WTC11 (cell line): Measurements from ENCODE around the gene MRPS10. TPM values are rescaled to one million over a fixed set of nuclear protein-coding genes. Genes with fewer than 3 reads are reported as not detected.

Source experiments
- CREM ChIP-seq: sonication (generic); formaldehyde crosslinking; IDR thresholded peaks from 2 replicates; pipeline ENCODE4 v1.8.1; 2022; ENCODE audit warnings: mild to moderate bottlenecking, missing genetic modification reagents, moderate library complexity
- FOXK1 ChIP-seq: sonication (generic); formaldehyde crosslinking; IDR thresholded peaks from 2 replicates; pipeline ENCODE4 v1.8.0; 2022; ENCODE audit warnings: mild to moderate bottlenecking, moderate library complexity, missing genetic modification reagents
- GABPB1 ChIP-seq: sonication (generic); formaldehyde crosslinking; IDR thresholded peaks from 2 replicates; pipeline ENCODE4 v1.8.1; 2023; ENCODE audit warnings: mild to moderate bottlenecking, missing genetic modification reagents
- GRHL2 ChIP-seq: fragments of 250-450 bp; sonication (Bioruptor Pico); IDR thresholded peaks from 2 replicates; pipeline ENCODE4 v1.8.0; 2022; ENCODE audit warnings: mild to moderate bottlenecking, moderate library complexity; ENCODE audit not compliant: insufficient replicate concordance, severe bottlenecking
- GTF2I ChIP-seq: fragments of 250-450 bp; sonication (Bioruptor Pico); conservative IDR thresholded peaks from 2 replicates; pipeline ENCODE4 v1.4.0; 2021; ENCODE audit warnings: mild to moderate bottlenecking
- KAT7 ChIP-seq: sonication (generic); formaldehyde crosslinking; IDR thresholded peaks from 2 replicates; pipeline ENCODE4 v1.8.1; 2023; ENCODE audit warnings: missing genetic modification reagents, mild to moderate bottlenecking, borderline replicate concordance
- RORB ChIP-seq: fragments of 250-450 bp; sonication (Bioruptor Pico); IDR thresholded peaks from 2 replicates; pipeline ENCODE4 v1.9.0; 2021; ENCODE audit warnings: mild to moderate bottlenecking
- SP1 ChIP-seq: sonication (generic); formaldehyde crosslinking; conservative IDR thresholded peaks from 2 replicates; pipeline ENCODE4 v1.8.1; 2022; ENCODE audit warnings: missing genetic modification reagents
- TEAD1 ChIP-seq: sonication (generic); formaldehyde crosslinking; IDR thresholded peaks from 2 replicates; pipeline ENCODE4 v1.8.0; 2022; ENCODE audit warnings: mild to moderate bottlenecking, missing genetic modification reagents
- ZNF423 ChIP-seq: fragments of 250-450 bp; sonication (Bioruptor Pico); IDR thresholded peaks from 2 replicates; pipeline ENCODE4 v2.1.2; 2022; ENCODE audit warnings: mild to moderate bottlenecking, moderate library complexity
- total RNA-seq: library from RNA; stranded (reverse); gene quantifications from 3 replicates; pipeline ENCODE4 v1.2.3, GENCODE V29; 2021
- TF ChIP-seq, protein P1 (sequence below): sonication (generic); formaldehyde crosslinking; IDR thresholded peaks from 2 replicates; pipeline ENCODE4 v1.8.0; 2022; ENCODE audit warnings: mild to moderate bottlenecking, missing genetic modification reagents
- TF ChIP-seq, protein P2 (sequence below): sonication (generic); formaldehyde crosslinking; IDR thresholded peaks from 2 replicates; pipeline ENCODE4 v1.8.1; 2023; ENCODE audit warnings: mild to moderate bottlenecking, missing genetic modification reagents, moderate library complexity
- TF ChIP-seq, protein P3 (sequence below): sonication (generic); formaldehyde crosslinking; IDR thresholded peaks from 2 replicates; pipeline ENCODE4 v1.8.0; 2023; ENCODE audit warnings: missing genetic modification reagents
- TF ChIP-seq, protein P4 (sequence below): sonication (generic); formaldehyde crosslinking; IDR thresholded peaks from 2 replicates; pipeline ENCODE4 v1.8.0; 2023; ENCODE audit warnings: missing genetic modification reagents, mild to moderate bottlenecking, borderline replicate concordance
- TF ChIP-seq, protein P5 (sequence below): sonication (generic); formaldehyde crosslinking; IDR thresholded peaks from 2 replicates; pipeline ENCODE4 v1.8.1; 2022; ENCODE audit warnings: low read depth, mild to moderate bottlenecking, moderate library complexity, missing genetic modification reagents, borderline replicate concordance
- TF ChIP-seq, protein P6 (sequence below): fragments of 250-450 bp; sonication (Bioruptor Pico); IDR thresholded peaks from 2 replicates; pipeline ENCODE4 v1.9.0; 2021; ENCODE audit warnings: mild to moderate bottlenecking
- TF ChIP-seq, protein P7 (sequence below): sonication (generic); formaldehyde crosslinking; IDR thresholded peaks from 2 replicates; pipeline ENCODE4 v1.8.0; 2022; ENCODE audit warnings: missing genetic modification reagents

Gene MRPS10
- total RNA-seq, 1 experiment from 2014 or later, result 31.3 TPM

DNA sequence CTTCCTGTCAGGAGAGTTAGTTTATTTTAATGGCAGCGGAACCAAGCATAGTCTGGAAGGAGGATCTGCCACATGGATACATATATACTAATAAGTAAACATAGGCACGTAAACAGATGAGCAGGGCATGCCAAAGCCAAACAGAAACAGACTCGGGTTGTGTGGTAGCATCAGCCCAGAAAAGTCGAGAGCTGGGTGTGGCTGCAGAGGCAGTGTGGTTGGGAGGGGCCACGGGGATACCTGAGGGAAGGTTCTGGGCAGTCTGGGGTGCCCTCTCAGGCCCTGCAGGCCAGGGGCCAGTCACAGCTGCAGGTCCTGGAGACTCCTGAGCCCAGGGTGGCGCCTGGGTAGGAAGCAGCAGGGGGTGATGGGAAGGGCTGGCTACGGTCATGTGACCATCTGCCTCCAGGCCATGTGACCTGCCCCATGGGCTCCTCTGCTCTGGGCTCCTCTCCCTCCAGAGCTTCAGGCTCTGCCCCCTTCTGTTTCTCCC is 42.8 kb upstream of the MRPS10 start (continued):
- TF ChIP-seq, protein P1, sequence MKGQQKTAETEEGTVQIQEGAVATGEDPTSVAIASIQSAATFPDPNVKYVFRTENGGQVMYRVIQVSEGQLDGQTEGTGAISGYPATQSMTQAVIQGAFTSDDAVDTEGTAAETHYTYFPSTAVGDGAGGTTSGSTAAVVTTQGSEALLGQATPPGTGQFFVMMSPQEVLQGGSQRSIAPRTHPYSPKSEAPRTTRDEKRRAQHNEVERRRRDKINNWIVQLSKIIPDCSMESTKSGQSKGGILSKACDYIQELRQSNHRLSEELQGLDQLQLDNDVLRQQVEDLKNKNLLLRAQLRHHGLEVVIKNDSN (CRISPR knock-in tag), result peak; percentile 97
- TF ChIP-seq GABPB1 (no peak), FOXK1 (CRISPR knock-in tag) (no peak), SP1 (0 out of 2 replicates have a peak, but pooled peaks have one; percentile 38), ZNF423 (CRISPR knock-in tag) (peak; percentile 67; the same call in 1 of the 2 replicates), RORB (no peak), KAT7 (CRISPR knock-in tag) (no peak), CREM (CRISPR knock-in tag) (no peak), GRHL2 (no peak), GTF2I (no peak), TEAD1 (CRISPR knock-in tag) (no peak)
- TF ChIP-seq, protein P2, sequence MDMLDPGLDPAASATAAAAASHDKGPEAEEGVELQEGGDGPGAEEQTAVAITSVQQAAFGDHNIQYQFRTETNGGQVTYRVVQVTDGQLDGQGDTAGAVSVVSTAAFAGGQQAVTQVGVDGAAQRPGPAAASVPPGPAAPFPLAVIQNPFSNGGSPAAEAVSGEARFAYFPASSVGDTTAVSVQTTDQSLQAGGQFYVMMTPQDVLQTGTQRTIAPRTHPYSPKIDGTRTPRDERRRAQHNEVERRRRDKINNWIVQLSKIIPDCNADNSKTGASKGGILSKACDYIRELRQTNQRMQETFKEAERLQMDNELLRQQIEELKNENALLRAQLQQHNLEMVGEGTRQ (CRISPR knock-in tag), result peak; percentile 96
- TF ChIP-seq, protein P3, sequence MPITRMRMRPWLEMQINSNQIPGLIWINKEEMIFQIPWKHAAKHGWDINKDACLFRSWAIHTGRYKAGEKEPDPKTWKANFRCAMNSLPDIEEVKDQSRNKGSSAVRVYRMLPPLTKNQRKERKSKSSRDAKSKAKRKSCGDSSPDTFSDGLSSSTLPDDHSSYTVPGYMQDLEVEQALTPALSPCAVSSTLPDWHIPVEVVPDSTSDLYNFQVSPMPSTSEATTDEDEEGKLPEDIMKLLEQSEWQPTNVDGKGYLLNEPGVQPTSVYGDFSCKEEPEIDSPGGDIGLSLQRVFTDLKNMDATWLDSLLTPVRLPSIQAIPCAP, result no peak
- TF ChIP-seq, protein P4, sequence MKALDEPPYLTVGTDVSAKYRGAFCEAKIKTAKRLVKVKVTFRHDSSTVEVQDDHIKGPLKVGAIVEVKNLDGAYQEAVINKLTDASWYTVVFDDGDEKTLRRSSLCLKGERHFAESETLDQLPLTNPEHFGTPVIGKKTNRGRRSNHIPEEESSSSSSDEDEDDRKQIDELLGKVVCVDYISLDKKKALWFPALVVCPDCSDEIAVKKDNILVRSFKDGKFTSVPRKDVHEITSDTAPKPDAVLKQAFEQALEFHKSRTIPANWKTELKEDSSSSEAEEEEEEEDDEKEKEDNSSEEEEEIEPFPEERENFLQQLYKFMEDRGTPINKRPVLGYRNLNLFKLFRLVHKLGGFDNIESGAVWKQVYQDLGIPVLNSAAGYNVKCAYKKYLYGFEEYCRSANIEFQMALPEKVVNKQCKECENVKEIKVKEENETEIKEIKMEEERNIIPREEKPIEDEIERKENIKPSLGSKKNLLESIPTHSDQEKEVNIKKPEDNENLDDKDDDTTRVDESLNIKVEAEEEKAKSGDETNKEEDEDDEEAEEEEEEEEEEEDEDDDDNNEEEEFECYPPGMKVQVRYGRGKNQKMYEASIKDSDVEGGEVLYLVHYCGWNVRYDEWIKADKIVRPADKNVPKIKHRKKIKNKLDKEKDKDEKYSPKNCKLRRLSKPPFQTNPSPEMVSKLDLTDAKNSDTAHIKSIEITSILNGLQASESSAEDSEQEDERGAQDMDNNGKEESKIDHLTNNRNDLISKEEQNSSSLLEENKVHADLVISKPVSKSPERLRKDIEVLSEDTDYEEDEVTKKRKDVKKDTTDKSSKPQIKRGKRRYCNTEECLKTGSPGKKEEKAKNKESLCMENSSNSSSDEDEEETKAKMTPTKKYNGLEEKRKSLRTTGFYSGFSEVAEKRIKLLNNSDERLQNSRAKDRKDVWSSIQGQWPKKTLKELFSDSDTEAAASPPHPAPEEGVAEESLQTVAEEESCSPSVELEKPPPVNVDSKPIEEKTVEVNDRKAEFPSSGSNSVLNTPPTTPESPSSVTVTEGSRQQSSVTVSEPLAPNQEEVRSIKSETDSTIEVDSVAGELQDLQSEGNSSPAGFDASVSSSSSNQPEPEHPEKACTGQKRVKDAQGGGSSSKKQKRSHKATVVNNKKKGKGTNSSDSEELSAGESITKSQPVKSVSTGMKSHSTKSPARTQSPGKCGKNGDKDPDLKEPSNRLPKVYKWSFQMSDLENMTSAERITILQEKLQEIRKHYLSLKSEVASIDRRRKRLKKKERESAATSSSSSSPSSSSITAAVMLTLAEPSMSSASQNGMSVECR (CRISPR knock-in tag), result no peak
- TF ChIP-seq, protein P5, sequence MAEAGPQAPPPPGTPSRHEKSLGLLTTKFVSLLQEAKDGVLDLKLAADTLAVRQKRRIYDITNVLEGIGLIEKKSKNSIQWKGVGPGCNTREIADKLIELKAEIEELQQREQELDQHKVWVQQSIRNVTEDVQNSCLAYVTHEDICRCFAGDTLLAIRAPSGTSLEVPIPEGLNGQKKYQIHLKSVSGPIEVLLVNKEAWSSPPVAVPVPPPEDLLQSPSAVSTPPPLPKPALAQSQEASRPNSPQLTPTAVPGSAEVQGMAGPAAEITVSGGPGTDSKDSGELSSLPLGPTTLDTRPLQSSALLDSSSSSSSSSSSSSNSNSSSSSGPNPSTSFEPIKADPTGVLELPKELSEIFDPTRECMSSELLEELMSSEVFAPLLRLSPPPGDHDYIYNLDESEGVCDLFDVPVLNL (CRISPR knock-in tag), result no peak
- TF ChIP-seq, protein P6, sequence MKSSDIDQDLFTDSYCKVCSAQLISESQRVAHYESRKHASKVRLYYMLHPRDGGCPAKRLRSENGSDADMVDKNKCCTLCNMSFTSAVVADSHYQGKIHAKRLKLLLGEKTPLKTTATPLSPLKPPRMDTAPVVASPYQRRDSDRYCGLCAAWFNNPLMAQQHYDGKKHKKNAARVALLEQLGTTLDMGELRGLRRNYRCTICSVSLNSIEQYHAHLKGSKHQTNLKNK (CRISPR knock-in tag), result no peak
- TF ChIP-seq, protein P7, sequence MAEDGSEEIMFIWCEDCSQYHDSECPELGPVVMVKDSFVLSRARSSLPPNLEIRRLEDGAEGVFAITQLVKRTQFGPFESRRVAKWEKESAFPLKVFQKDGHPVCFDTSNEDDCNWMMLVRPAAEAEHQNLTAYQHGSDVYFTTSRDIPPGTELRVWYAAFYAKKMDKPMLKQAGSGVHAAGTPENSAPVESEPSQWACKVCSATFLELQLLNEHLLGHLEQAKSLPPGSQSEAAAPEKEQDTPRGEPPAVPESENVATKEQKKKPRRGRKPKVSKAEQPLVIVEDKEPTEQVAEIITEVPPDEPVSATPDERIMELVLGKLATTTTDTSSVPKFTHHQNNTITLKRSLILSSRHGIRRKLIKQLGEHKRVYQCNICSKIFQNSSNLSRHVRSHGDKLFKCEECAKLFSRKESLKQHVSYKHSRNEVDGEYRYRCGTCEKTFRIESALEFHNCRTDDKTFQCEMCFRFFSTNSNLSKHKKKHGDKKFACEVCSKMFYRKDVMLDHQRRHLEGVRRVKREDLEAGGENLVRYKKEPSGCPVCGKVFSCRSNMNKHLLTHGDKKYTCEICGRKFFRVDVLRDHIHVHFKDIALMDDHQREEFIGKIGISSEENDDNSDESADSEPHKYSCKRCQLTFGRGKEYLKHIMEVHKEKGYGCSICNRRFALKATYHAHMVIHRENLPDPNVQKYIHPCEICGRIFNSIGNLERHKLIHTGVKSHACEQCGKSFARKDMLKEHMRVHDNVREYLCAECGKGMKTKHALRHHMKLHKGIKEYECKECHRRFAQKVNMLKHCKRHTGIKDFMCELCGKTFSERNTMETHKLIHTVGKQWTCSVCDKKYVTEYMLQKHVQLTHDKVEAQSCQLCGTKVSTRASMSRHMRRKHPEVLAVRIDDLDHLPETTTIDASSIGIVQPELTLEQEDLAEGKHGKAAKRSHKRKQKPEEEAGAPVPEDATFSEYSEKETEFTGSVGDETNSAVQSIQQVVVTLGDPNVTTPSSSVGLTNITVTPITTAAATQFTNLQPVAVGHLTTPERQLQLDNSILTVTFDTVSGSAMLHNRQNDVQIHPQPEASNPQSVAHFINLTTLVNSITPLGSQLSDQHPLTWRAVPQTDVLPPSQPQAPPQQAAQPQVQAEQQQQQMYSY (CRISPR knock-in tag), result no peak
- TF ChIP-seq, all 79 proteins: peak for 4
